Measurements from ENCODE around the gene KLHL22. TPM values are rescaled to one million over a fixed set of nuclear protein-coding genes. Genes with fewer than 3 reads are reported as not detected.

The KLHL22 gene
- total RNA-seq, 1 experiment from 2014 or later: 20.0 TPM

DNA sequence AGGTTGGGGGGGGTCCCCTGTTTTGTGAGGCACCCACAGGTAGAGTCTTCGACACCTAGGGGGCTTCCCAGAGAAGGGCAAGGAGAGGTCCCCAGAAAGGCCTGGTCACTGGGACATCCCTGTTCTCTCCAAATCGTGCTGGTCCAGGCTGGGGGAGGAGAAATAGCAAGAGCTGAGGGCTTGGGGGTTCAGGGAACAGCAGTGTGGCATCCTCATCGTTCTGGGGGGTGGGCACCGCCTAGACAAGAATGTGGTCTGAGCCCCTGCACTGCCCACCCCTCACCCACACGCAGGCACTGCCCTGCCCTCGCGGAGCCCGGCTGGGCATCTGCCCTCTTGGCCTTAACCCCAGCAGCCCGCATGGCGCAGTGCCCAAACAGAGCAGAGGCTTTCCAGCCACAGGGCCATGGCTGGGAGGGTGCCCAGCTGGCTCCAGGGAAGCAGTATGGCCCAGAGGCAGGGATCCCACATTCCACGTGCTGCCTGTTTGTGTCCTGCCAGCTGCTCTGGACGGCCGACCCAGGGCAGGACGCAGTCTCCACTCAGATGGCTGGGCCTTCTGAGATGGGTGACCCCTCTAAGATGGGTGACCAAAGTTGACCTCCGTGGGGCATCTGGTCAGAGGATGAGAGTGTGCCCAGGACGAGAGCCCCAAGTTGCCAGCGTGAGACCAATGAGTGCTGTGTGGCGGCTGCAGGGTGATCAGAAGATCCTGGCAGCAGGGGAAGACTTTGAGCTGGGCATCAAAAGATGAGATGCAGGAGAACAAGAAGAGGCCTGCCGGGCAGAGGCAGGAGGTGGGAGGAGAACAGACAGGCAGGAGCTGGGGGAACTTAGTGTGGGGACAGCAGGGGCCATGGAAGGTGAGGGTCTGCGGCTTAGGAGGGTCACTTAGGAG is 72.3 kb downstream of the KLHL22 start:
- Histone ChIP-seq H3K4me3 (no peak overlapping the region), H3K36me3 (ENCODE audit: low read depth) (no peaks in the 10 kb centered on the region), H3K27me3 (ENCODE audit: insufficient read depth, low read depth) (no peaks in the 10 kb centered on the region), H3K9me3 (ENCODE audit: insufficient read depth, low read depth) (no peaks in the 10 kb centered on the region), H3K4me1 (replicated peaks; ENCODE audit: insufficient read depth) (no peaks in the 10 kb centered on the region), H3K9me2 (ENCODE audit: insufficient read depth) (no peaks in the 10 kb centered on the region), H3K27ac (no peak overlapping the region), H3F3A (ENCODE audit: insufficient read depth, low read depth) (no peaks in the 10 kb centered on the region), H2AFZ (no peak overlapping the region), H3K79me2 (ENCODE audit: low read depth) (no peaks in the 10 kb centered on the region), H3K4me2 (no peak overlapping the region), H4K20me1 (ENCODE audit: insufficient read depth) (no peaks in the 10 kb centered on the region)
- BruUV-seq (replicated peaks): no TSS peak
- DNase-seq: no peak
- TF ChIP-seq, protein P1, sequence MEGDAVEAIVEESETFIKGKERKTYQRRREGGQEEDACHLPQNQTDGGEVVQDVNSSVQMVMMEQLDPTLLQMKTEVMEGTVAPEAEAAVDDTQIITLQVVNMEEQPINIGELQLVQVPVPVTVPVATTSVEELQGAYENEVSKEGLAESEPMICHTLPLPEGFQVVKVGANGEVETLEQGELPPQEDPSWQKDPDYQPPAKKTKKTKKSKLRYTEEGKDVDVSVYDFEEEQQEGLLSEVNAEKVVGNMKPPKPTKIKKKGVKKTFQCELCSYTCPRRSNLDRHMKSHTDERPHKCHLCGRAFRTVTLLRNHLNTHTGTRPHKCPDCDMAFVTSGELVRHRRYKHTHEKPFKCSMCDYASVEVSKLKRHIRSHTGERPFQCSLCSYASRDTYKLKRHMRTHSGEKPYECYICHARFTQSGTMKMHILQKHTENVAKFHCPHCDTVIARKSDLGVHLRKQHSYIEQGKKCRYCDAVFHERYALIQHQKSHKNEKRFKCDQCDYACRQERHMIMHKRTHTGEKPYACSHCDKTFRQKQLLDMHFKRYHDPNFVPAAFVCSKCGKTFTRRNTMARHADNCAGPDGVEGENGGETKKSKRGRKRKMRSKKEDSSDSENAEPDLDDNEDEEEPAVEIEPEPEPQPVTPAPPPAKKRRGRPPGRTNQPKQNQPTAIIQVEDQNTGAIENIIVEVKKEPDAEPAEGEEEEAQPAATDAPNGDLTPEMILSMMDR (conservative IDR thresholded peaks at IDR 0.05): no peak
- no peak for TF ChIP-seq EZH2 (IDR thresholded peaks at IDR 0.05; ENCODE audit: low read depth)
- ChIA-PET POLR2A (ENCODE audit: unreplicated experiment) (no interaction called here), CTCF (no interaction called here)
- intact Hi-C loops (cut with micrococcal nuclease; ENCODE audit: unreplicated experiment): no loop called here

DNA sequence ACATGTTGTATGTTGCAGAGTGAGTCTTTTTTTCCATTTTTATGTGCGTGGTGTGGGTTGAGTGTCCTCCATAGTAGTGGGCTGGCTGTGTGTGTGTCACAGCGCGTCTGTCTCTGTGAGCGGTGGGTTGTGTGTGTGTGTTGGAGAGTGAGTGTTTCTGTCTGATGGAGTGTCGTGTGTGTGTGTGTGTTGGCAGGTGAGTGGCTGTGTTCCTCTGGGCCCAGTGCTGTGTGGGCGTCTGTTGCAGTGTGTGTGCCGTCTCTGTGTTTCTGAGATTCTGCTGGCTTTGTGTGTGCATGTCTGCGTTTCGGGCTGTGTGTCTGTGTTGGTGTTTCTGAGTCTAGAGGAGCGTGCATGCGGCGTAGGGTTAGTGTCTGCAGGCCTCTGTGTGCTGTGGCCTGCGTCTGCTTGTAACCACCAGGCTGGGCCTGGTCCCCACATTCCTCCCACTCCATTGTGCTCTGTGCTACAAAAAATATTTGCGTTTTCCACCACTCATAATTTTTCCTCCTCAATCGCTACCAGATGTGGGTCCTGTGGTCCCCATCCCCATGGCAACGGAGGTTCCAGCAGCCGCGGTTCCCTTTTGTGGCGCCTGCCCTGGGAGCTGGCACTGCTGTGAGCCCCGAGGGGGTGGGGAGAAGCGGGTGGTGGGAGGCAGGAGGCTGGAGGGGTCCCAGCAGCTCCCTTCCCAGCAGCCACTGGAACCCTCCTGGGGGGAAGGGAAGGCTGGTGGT is 73.2 kb downstream of the KLHL22 start:
- no peaks in the 10 kb centered on the region for H3K36me3 ChIP-seq (ENCODE audit: low read depth)
- no peaks in the 10 kb centered on the region for H3K79me2 ChIP-seq (ENCODE audit: low read depth)
- H3K4me2 ChIP-seq: no peak overlapping the region
- no peaks in the 10 kb centered on the region for H3K27me3 ChIP-seq (ENCODE audit: insufficient read depth, low read depth)
- H3K27ac ChIP-seq: no peak overlapping the region
- ChIA-PET POLR2A (ENCODE audit: unreplicated experiment) (no interaction called here), CTCF (no interaction called here)
- H3K4me3 ChIP-seq: no peak overlapping the region
- H3F3A ChIP-seq (ENCODE audit: insufficient read depth, low read depth): no peaks in the 10 kb centered on the region
- no peaks in the 10 kb centered on the region for H3K9me2 ChIP-seq (ENCODE audit: insufficient read depth)
- BruUV-seq (replicated peaks): no TSS peak
- H2AFZ ChIP-seq: no peak overlapping the region
- no peaks in the 10 kb centered on the region for H3K4me1 ChIP-seq (replicated peaks; ENCODE audit: insufficient read depth)
- no peaks in the 10 kb centered on the region for H3K9me3 ChIP-seq (ENCODE audit: insufficient read depth, low read depth)
- no peak for DNase-seq
- intact Hi-C loops (cut with micrococcal nuclease; ENCODE audit: unreplicated experiment): no loop called here
- no peak for TF ChIP-seq EZH2 (IDR thresholded peaks at IDR 0.05; ENCODE audit: low read depth)
- TF ChIP-seq, protein P1 (conservative IDR thresholded peaks at IDR 0.05): no peak
- no peaks in the 10 kb centered on the region for H4K20me1 ChIP-seq (ENCODE audit: insufficient read depth)

DNA sequence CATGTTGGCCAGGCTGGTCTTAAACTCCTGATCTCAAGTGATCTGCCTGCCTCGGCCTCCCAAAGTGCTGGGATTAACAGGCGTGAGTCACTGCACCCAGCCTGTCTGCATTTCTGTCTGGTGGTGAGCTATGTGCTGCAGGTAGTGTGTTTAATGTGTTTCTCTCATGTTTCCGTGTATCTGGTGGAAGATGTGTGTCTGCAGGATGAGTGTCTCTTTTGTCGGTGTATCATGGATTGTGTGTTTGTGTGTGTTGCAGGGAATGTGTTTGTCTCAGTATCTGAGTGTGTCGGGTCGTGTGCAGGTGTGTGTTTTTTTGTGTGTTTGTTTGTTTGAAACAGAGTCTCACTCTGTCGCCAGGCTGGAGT is 74.1 kb downstream of the KLHL22 start:
- no peaks in the 10 kb centered on the region for H3K27me3 ChIP-seq (ENCODE audit: insufficient read depth, low read depth)

More for the DNA sequence above, 74.1 kb downstream of the KLHL22 start:
- no peak for DNase-seq
- H3K79me2 ChIP-seq (ENCODE audit: low read depth): no peaks in the 10 kb centered on the region
- H3K9me2 ChIP-seq (ENCODE audit: insufficient read depth): no peaks in the 10 kb centered on the region
- no peaks in the 10 kb centered on the region for H3F3A ChIP-seq (ENCODE audit: insufficient read depth, low read depth)
- no peak overlapping the region for H3K27ac ChIP-seq
- no peaks in the 10 kb centered on the region for H3K9me3 ChIP-seq (ENCODE audit: insufficient read depth, low read depth)
- intact Hi-C loops (cut with micrococcal nuclease; ENCODE audit: unreplicated experiment): no loop called here
- no peak overlapping the region for H3K4me3 ChIP-seq
- no peak overlapping the region for H2AFZ ChIP-seq
- TF ChIP-seq EZH2 (IDR thresholded peaks at IDR 0.05; ENCODE audit: low read depth): no peak
- TF ChIP-seq, protein P1 (conservative IDR thresholded peaks at IDR 0.05): no peak
- no peak overlapping the region for H3K4me2 ChIP-seq
- no peaks in the 10 kb centered on the region for H3K4me1 ChIP-seq (replicated peaks; ENCODE audit: insufficient read depth)
- H4K20me1 ChIP-seq (ENCODE audit: insufficient read depth): no peaks in the 10 kb centered on the region
- H3K36me3 ChIP-seq (ENCODE audit: low read depth): no peaks in the 10 kb centered on the region
- ChIA-PET POLR2A (ENCODE audit: unreplicated experiment) (no interaction called here), CTCF (no interaction called here)
- no TSS peak for BruUV-seq (replicated peaks)

All from PC-9 (cell line).